H1 (cell line): ENCODE data around the gene LRP1. TPM values are rescaled to one million over a fixed set of nuclear protein-coding genes. Genes with fewer than 3 reads are reported as not detected.

Experiments used
- CTCF ChIA-PET: fragments of 300-600 bp; sonication (Branson Sonifier 250); formaldehyde crosslinking; loops from one replicate; lab custom pipeline; 2021; ENCODE audit not compliant: partially characterized antibody; lab: Charles Lee
- POLR2A ChIA-PET: fragments of 300-600 bp; sonication (Branson Sonifier 250); formaldehyde crosslinking; loops from one replicate; lab custom pipeline; 2021; ENCODE audit warnings: inconsistent platforms; ENCODE audit not compliant: partially characterized antibody; lab: Charles Lee
- DNase-seq, 2 experiments: peaks; one replicate each; pipeline versions ENCODE4 v3.0.0 to v3.0.0-alpha.2; 2010 to 2022; ENCODE audit warnings: low spot score in 2 of 2, low read depth in 1 of 2, mixed read lengths in 1 of 2
- FAIRE-seq: peaks from 2 replicates; lab custom pipeline; 2011; peaks lifted over from hg19 to GRCh38; lab: Jason Lieb, UNC
- H2AFZ ChIP-seq: 2 replicates; pipeline ENCODE4 v1.8.1; 2012; ENCODE audit warnings: low read length, inconsistent platforms
- H2AK5ac ChIP-seq: 2 replicates; pipeline ENCODE4 v1.6.1; 2013; ENCODE audit warnings: low read depth, low read length
- H2BK120ac ChIP-seq: replicated peaks from 2 replicates; pipeline ENCODE3; 2013; ENCODE audit warnings: low read depth, low read length, inconsistent platforms
- H2BK12ac ChIP-seq: 2 replicates; pipeline ENCODE4 v1.6.1; 2013; ENCODE audit warnings: low read depth, low read length
- H2BK15ac ChIP-seq: 2 replicates; pipeline ENCODE4 v1.6.1; 2013; ENCODE audit warnings: low read length
- H2BK20ac ChIP-seq: 2 replicates; pipeline ENCODE4 v1.6.1; 2013; ENCODE audit warnings: low read length
- H2BK5ac ChIP-seq: 2 replicates; pipeline ENCODE4 v1.6.1; 2013; ENCODE audit warnings: low read depth, low read length
- H3K14ac ChIP-seq: 2 replicates; pipeline ENCODE4 v1.6.1; 2013; ENCODE audit warnings: inconsistent platforms; ENCODE audit not compliant: insufficient read length
- H3K18ac ChIP-seq: 2 replicates; pipeline ENCODE4 v1.6.1; 2013; ENCODE audit warnings: low read length; ENCODE audit errors: extremely low read depth
- H3K23ac ChIP-seq: 2 replicates; pipeline ENCODE4 v1.6.1; 2013; ENCODE audit warnings: inconsistent platforms; ENCODE audit not compliant: insufficient read length
- H3K23me2 ChIP-seq: 2 replicates; pipeline ENCODE4 v1.6.1; 2013; ENCODE audit warnings: low read depth, low read length
- H3K27ac ChIP-seq: 2 replicates; pipeline ENCODE4 v1.6.1; 2011; ENCODE audit warnings: low read depth, low read length, inconsistent platforms
- H3K27me3 ChIP-seq, 4 experiments: replicated peaks in 1 of 4; 1 replicate in 1 of 4; 2 replicates in 3 of 4; pipeline versions ENCODE4 v1.6.1 to v1.8.1; 2011 to 2013; ENCODE audit warnings: low read length in 3 of 4, mild to moderate bottlenecking in 3 of 4, inconsistent platforms in 2 of 4, mixed read lengths in 2 of 4, moderate library complexity in 1 of 4; ENCODE audit not compliant: control insufficient read depth in 3 of 4, insufficient read depth in 3 of 4; ENCODE audit errors: extremely low read depth in 1 of 4
- H3K36me3 ChIP-seq, 4 experiments: 2 replicates each; pipeline versions ENCODE4 v1.6.1 to v1.8.1; 2011 to 2013; ENCODE audit warnings: mild to moderate bottlenecking in 4 of 4, low read length in 3 of 4, moderate library complexity in 2 of 4, control low read depth in 1 of 4, inconsistent platforms in 1 of 4; ENCODE audit not compliant: insufficient read depth in 4 of 4, control insufficient read depth in 2 of 4
- H3K4ac ChIP-seq: replicated peaks from 2 replicates; pipeline ENCODE3; 2013; ENCODE audit warnings: low read length, low read depth, mixed read lengths, inconsistent platforms; ENCODE audit not compliant: insufficient read length
- H3K4me1 ChIP-seq, 4 experiments: replicated peaks in 1 of 4; 1 replicate in 1 of 4; 2 replicates in 3 of 4; pipeline versions ENCODE4 v1.6.1 to v1.8.1; 2011 to 2013; ENCODE audit warnings: low read length in 3 of 4, inconsistent platforms in 2 of 4, mixed read lengths in 1 of 4; ENCODE audit not compliant: insufficient read depth in 4 of 4, control insufficient read depth in 3 of 4
- H3K4me2 ChIP-seq, 2 experiments: 2 replicates each; pipeline versions ENCODE4 v1.6.1 to v1.8.1; 2011 to 2013; ENCODE audit warnings: low read depth in 2 of 2, low read length in 2 of 2, control low read depth in 1 of 2, inconsistent platforms in 1 of 2, mild to moderate bottlenecking in 1 of 2; ENCODE audit not compliant: insufficient read depth in 1 of 2
- H3K4me3 ChIP-seq, 4 experiments: fragments of 200-600, 300-600 bp in 1 of 4; sonication (generic), shearing (Covaris generic), sonication (Bioruptor Twin) in 1 of 4; 2 replicates each; pipeline versions ENCODE4 v1.5.1 to v1.8.1; 2011 to 2016; ENCODE audit warnings: low read length in 4 of 4, low read depth in 3 of 4, control low read depth in 2 of 4, inconsistent platforms in 2 of 4, mild to moderate bottlenecking in 2 of 4, mixed read lengths in 1 of 4, moderate library complexity in 1 of 4; ENCODE audit not compliant: insufficient read depth in 2 of 4; ENCODE audit errors: extremely low read depth in 1 of 4
- H3K56ac ChIP-seq: replicated peaks from 2 replicates; pipeline ENCODE3; 2013; ENCODE audit warnings: low read depth, mild to moderate bottlenecking, mixed read lengths, low read length, inconsistent platforms; ENCODE audit not compliant: insufficient read length
- H3K79me1 ChIP-seq: 2 replicates; pipeline ENCODE4 v1.6.1; 2013; ENCODE audit warnings: low read depth, low read length, control low read depth
- H3K79me2 ChIP-seq, 2 experiments: 2 replicates each; pipeline versions ENCODE4 v1.6.1 to v1.8.1; 2012 to 2013; ENCODE audit warnings: low read length in 2 of 2, mild to moderate bottlenecking in 2 of 2, inconsistent platforms in 1 of 2; ENCODE audit not compliant: insufficient read depth in 2 of 2, control insufficient read depth in 1 of 2
- H3K9ac ChIP-seq, 4 experiments: replicated peaks in 1 of 4; 1 replicate in 1 of 4; 2 replicates in 3 of 4; pipeline versions ENCODE4 v1.6.1 to v1.8.1; 2011 to 2013; ENCODE audit warnings: low read depth in 3 of 4, low read length in 3 of 4, control low read depth in 2 of 4, mild to moderate bottlenecking in 2 of 4, moderate library complexity in 2 of 4, inconsistent platforms in 1 of 4; ENCODE audit errors: extremely low read depth in 1 of 4
- H3K9me3 ChIP-seq, 2 experiments: 2 replicates each; pipeline versions ENCODE4 v1.6.1 to v1.8.1; 2012 to 2013; ENCODE audit warnings: mild to moderate bottlenecking in 2 of 2, moderate library complexity in 2 of 2, control low read depth in 1 of 2, inconsistent platforms in 1 of 2, low read depth in 1 of 2, low read length in 1 of 2, mixed read lengths in 1 of 2; ENCODE audit not compliant: insufficient read depth in 2 of 2
- H4K20me1 ChIP-seq, 2 experiments: replicated peaks in 1 of 2; 2 replicates each; pipeline versions ENCODE3 to v1.8.1; 2011 to 2013; ENCODE audit warnings: inconsistent platforms in 2 of 2, low read length in 2 of 2, mild to moderate bottlenecking in 1 of 2; ENCODE audit not compliant: insufficient read depth in 2 of 2, control insufficient read depth in 1 of 2
- H4K5ac ChIP-seq: 2 replicates; pipeline ENCODE4 v1.6.1; 2013; ENCODE audit warnings: low read length, low read depth, mixed read lengths, inconsistent platforms; ENCODE audit not compliant: insufficient read length
- H4K8ac ChIP-seq: 2 replicates; pipeline ENCODE4 v1.8.0; 2013; ENCODE audit warnings: mild to moderate bottlenecking, moderate library complexity, low read length, inconsistent platforms; ENCODE audit not compliant: insufficient read depth; ENCODE audit errors: extremely low read depth
- H4K91ac ChIP-seq: replicated peaks from 2 replicates; pipeline ENCODE3; 2013; ENCODE audit warnings: low read length, mixed read lengths, inconsistent platforms; ENCODE audit not compliant: insufficient read length
- ASH2L ChIP-seq: fragments of 200-600, 300-600 bp; sonication (generic); IDR thresholded peaks from one replicate; pipeline ENCODE4 v1.7.1; 2017; ENCODE audit warnings: low read length
- CHD2 ChIP-seq: IDR thresholded peaks from 2 replicates; pipeline ENCODE4 v1.6.1; 2012; ENCODE audit warnings: low read length, improper control_type of control experiment
- CREB1 ChIP-seq: IDR thresholded peaks from 2 replicates; pipeline ENCODE4 v1.6.1; 2012; ENCODE audit warnings: inconsistent platforms
- EP300 ChIP-seq, 2 experiments: IDR thresholded peaks; 1 replicate in 1 of 2; 2 replicates in 1 of 2; pipeline ENCODE4 v1.6.1; 2011 to 2012; ENCODE audit warnings: low read depth in 2 of 2, low read length in 2 of 2, mild to moderate bottlenecking in 2 of 2, borderline replicate concordance in 1 of 2, inconsistent platforms in 1 of 2, moderate library complexity in 1 of 2
- GTF2F1 ChIP-seq: IDR thresholded peaks from 2 replicates; pipeline ENCODE4 v1.6.1; 2012; ENCODE audit warnings: low read depth, low read length, improper control_type of control experiment, borderline replicate concordance
- HDAC6 ChIP-seq: IDR thresholded peaks from one replicate; pipeline ENCODE4 v1.7.1; 2012; ENCODE audit warnings: low read depth, mild to moderate bottlenecking, inconsistent platforms, low read length, moderate library complexity
- KDM1A ChIP-seq: fragments of 200-600, 300-600 bp; sonication (generic); IDR thresholded peaks from 2 replicates; pipeline ENCODE4 v1.7.1; 2016; ENCODE audit warnings: mild to moderate bottlenecking, low read length, borderline replicate concordance
- NANOG ChIP-seq: IDR thresholded peaks from 2 replicates; pipeline ENCODE4 v1.6.1; 2011; ENCODE audit warnings: low read length, low read depth, mild to moderate bottlenecking, inconsistent platforms; ENCODE audit not compliant: insufficient read depth, poor library complexity, severe bottlenecking
- PHF8 ChIP-seq: fragments of 200-600 bp; sonication (generic); conservative IDR thresholded peaks from 2 replicates; pipeline ENCODE4 v1.7.1; 2012; ENCODE audit warnings: low read depth, mild to moderate bottlenecking, inconsistent platforms, low read length, moderate library complexity
- RFX5 ChIP-seq: IDR thresholded peaks from 2 replicates; pipeline ENCODE4 v1.6.1; 2011; ENCODE audit warnings: low read depth, low read length, improper control_type of control experiment, borderline replicate concordance
- SP2 ChIP-seq: IDR thresholded peaks from 2 replicates; pipeline ENCODE4 v1.6.1; 2012; ENCODE audit warnings: mild to moderate bottlenecking, low read length, inconsistent platforms
- YY1 ChIP-seq: IDR thresholded peaks from 2 replicates; pipeline ENCODE4 v1.6.1; 2011; ENCODE audit warnings: low read depth, mild to moderate bottlenecking, low read length
- WGBS, 2 experiments: shearing (Covaris generic) in 1 of 2; methylation state at CpG; one replicate each; pipeline versions ENCODE4 v1.1.6 to v1.1.7; 2013 to 2015; ENCODE audit warnings: low lambda C conversion rate in 2 of 2, mixed read lengths in 2 of 2, inconsistent platforms in 1 of 2, low coverage in 1 of 2, missing lambda C conversion rate in 1 of 2; ENCODE audit not compliant: insufficient replicate concordance in 2 of 2, insufficient coverage in 1 of 2, insufficient read length in 1 of 2; ENCODE audit errors: extremely low coverage in 1 of 2, missing lambda C conversion rate in 1 of 2; 5-methylcytosine and 5-hydroxymethylcytosine counted together
- polyA plus RNA-seq, 7 experiments: library from polyadenylated mRNA; depleted of rRNA in 3 of 7; stranded (reverse) in 5 of 7; unstranded in 2 of 7; fragments of >200 nt in 5 of 7; fragments of 200-250 nt in 2 of 7; gene quantifications; 1 replicate in 5 of 7; 2 replicates in 1 of 7; 4 replicates in 1 of 7; pipeline versions ENCODE4 v1.2.1 to v1.2.3, GENCODE V29; 2011 to 2013; ENCODE audit warnings: missing spikeins in 2 of 7, mixed read lengths in 2 of 7
- total RNA-seq: library from RNA; stranded (reverse); fragmentation: NEBNext Ultra II Directional; extraction: Animal tissue kit (Norgen Biotek cat#: 25700); gene quantifications from 2 replicates; pipeline ENCODE4 v1.2.1, GENCODE V29; 2021
- TF ChIP-seq, protein P1 (sequence below): IDR thresholded peaks from 2 replicates; pipeline ENCODE4 v1.6.1; 2011; ENCODE audit warnings: low read depth, mild to moderate bottlenecking, low read length; ENCODE audit not compliant: insufficient read depth

The LRP1 gene
- total and polyA plus RNA-seq, 2 of the 8 experiments (the other 6 are each of a cell fraction or from before 2014, with no cell fraction given) = 35.3 to 92.5 TPM

DNA sequence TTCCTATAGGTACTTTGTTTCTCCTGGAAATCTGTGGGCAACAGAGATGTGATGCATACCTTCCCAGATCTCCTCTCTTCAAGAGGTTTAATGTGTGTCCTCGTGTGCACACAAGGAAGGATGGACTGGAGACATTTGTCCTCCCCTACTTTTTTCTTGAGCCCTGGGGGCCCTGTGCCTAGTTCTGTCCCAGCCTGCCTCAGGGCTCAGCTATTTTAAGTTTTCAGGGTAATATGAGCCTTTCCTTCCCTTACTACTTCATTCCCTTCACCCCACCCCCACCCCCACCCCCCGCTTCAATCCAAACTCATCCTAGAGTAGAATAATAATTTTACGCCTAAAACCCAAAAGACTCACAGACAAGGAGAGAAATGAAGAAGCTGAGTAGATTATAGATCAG lies 122.3 kb downstream of the LRP1 start:
- no peak overlapping the region for H3K23ac ChIP-seq
- H3K79me1 ChIP-seq = no peaks in the 10 kb centered on the region
- H2BK5ac ChIP-seq = no peak overlapping the region
- no peak overlapping the region; a peak in 1 of 4 replicates for H3K4me2 ChIP-seq
- no peak overlapping the region for H3K18ac ChIP-seq
- no peak overlapping the region for H4K8ac ChIP-seq
- no peak overlapping the region for H3K14ac ChIP-seq
- no peak overlapping the region for H2AK5ac ChIP-seq
- no peak overlapping the region for H4K5ac ChIP-seq
- H4K91ac ChIP-seq = no peak overlapping the region
- no peak overlapping the region for H3K4ac ChIP-seq
- FAIRE-seq (no peak), DNase-seq (no peak)
- no peak overlapping the region for H3K4me3 ChIP-seq
- H2BK15ac ChIP-seq = no peak overlapping the region
- H2BK12ac ChIP-seq = no peak overlapping the region
- no peaks in the 10 kb centered on the region for H4K20me1 ChIP-seq
- no peak overlapping the region for H2AFZ ChIP-seq
- ChIA-PET CTCF (interaction anchor here (0.9 to 27.9 kb wide), 11 partner anchors 9 to 224 kb away, joined by 3 to 726 read pairs (median 26); partner anchors contain the start of genes GLI1, INHBE, NXPH4 and SHMT2), POLR2A (interaction anchor here (0.9 to 23.7 kb wide), 5 partner anchors 10 to 204 kb away, joined by 3 to 852 read pairs (median 5); partner anchors contain the start of genes INHBE and SHMT2)
- H3K23me2 ChIP-seq = 0 out of 2 replicates have a peak, but pooled peaks cover 2% of the 10 kb centered on the region
- no peaks in the 10 kb centered on the region; a peak in 1 of 4 replicates for H3K9me3 ChIP-seq
- H3K36me3 ChIP-seq = no peaks in the 10 kb centered on the region
- H3K27me3 ChIP-seq = no peaks in the 10 kb centered on the region
- H3K27ac ChIP-seq = no peak overlapping the region
- WGBS, 2 experiments = 85 to 100% methylated on average over 2 to 3 of the region's 3 CpGs
- H3K9ac ChIP-seq = no peak overlapping the region
- no peak overlapping the region for H2BK20ac ChIP-seq
- no peak overlapping the region for H2BK120ac ChIP-seq
- no peak overlapping the region for H3K56ac ChIP-seq
- H3K79me2 ChIP-seq = no peaks in the 10 kb centered on the region
- peaks cover 2 to 8% (median 4%) of the 10 kb centered on the region in 4 experiments; a peak in 6 of 7 replicates for H3K4me1 ChIP-seq
- TF ChIP-seq PHF8 (no peak), NANOG (no peak), YY1 (no peak), RFX5 (no peak), GTF2F1 (no peak), CREB1 (no peak), ASH2L (no peak), KDM1A (no peak), HDAC6 (no peak), EP300 (IDR thresholded peaks at IDR 0.05; ENCODE audit: borderline replicate concordance in 1 of 2, low read depth in 2 of 2, low read length in 2 of 2) (no peak), SP2 (no peak), CHD2 (no peak)
- TF ChIP-seq, protein P1, sequence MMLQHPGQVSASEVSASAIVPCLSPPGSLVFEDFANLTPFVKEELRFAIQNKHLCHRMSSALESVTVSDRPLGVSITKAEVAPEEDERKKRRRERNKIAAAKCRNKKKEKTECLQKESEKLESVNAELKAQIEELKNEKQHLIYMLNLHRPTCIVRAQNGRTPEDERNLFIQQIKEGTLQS = no peak
